H1 (cell line): Measurements from ENCODE around the gene BAZ2A. TPM values are rescaled to one million over a fixed set of nuclear protein-coding genes. Genes with fewer than 3 reads are reported as not detected.

Experiments
- CTCF ChIA-PET: fragments of 300-600 bp; sonication (Branson Sonifier 250); formaldehyde crosslinking; loops from one replicate; lab custom pipeline; 2021; ENCODE audit not compliant: partially characterized antibody; lab: Charles Lee
- POLR2A ChIA-PET: fragments of 300-600 bp; sonication (Branson Sonifier 250); formaldehyde crosslinking; loops from one replicate; lab custom pipeline; 2021; ENCODE audit warnings: inconsistent platforms; ENCODE audit not compliant: partially characterized antibody; lab: Charles Lee
- DNase-seq, 2 experiments: peaks; one replicate each; pipeline versions ENCODE4 v3.0.0 to v3.0.0-alpha.2; 2010 to 2022; ENCODE audit warnings: low spot score in 2 of 2, low read depth in 1 of 2, mixed read lengths in 1 of 2
- FAIRE-seq: peaks from 2 replicates; lab custom pipeline; 2011; peaks lifted over from hg19 to GRCh38; lab: Jason Lieb, UNC
- H2AFZ ChIP-seq: 2 replicates; pipeline ENCODE4 v1.8.1; 2012; ENCODE audit warnings: low read length, inconsistent platforms
- H2AK5ac ChIP-seq: 2 replicates; pipeline ENCODE4 v1.6.1; 2013; ENCODE audit warnings: low read depth, low read length
- H2BK120ac ChIP-seq: replicated peaks from 2 replicates; pipeline ENCODE3; 2013; ENCODE audit warnings: low read depth, low read length, inconsistent platforms
- H2BK12ac ChIP-seq: 2 replicates; pipeline ENCODE4 v1.6.1; 2013; ENCODE audit warnings: low read depth, low read length
- H2BK15ac ChIP-seq: 2 replicates; pipeline ENCODE4 v1.6.1; 2013; ENCODE audit warnings: low read length
- H2BK20ac ChIP-seq: 2 replicates; pipeline ENCODE4 v1.6.1; 2013; ENCODE audit warnings: low read length
- H2BK5ac ChIP-seq: 2 replicates; pipeline ENCODE4 v1.6.1; 2013; ENCODE audit warnings: low read depth, low read length
- H3K14ac ChIP-seq: 2 replicates; pipeline ENCODE4 v1.6.1; 2013; ENCODE audit warnings: inconsistent platforms; ENCODE audit not compliant: insufficient read length
- H3K18ac ChIP-seq: 2 replicates; pipeline ENCODE4 v1.6.1; 2013; ENCODE audit warnings: low read length; ENCODE audit errors: extremely low read depth
- H3K23ac ChIP-seq: 2 replicates; pipeline ENCODE4 v1.6.1; 2013; ENCODE audit warnings: inconsistent platforms; ENCODE audit not compliant: insufficient read length
- H3K23me2 ChIP-seq: 2 replicates; pipeline ENCODE4 v1.6.1; 2013; ENCODE audit warnings: low read depth, low read length
- H3K27ac ChIP-seq: 2 replicates; pipeline ENCODE4 v1.6.1; 2011; ENCODE audit warnings: low read depth, low read length, inconsistent platforms
- H3K27me3 ChIP-seq, 4 experiments: replicated peaks in 1 of 4; 1 replicate in 1 of 4; 2 replicates in 3 of 4; pipeline versions ENCODE4 v1.6.1 to v1.8.1; 2011 to 2013; ENCODE audit warnings: low read length in 3 of 4, mild to moderate bottlenecking in 3 of 4, inconsistent platforms in 2 of 4, mixed read lengths in 2 of 4, moderate library complexity in 1 of 4; ENCODE audit not compliant: control insufficient read depth in 3 of 4, insufficient read depth in 3 of 4; ENCODE audit errors: extremely low read depth in 1 of 4
- H3K36me3 ChIP-seq, 4 experiments: 2 replicates each; pipeline versions ENCODE4 v1.6.1 to v1.8.1; 2011 to 2013; ENCODE audit warnings: mild to moderate bottlenecking in 4 of 4, low read length in 3 of 4, moderate library complexity in 2 of 4, control low read depth in 1 of 4, inconsistent platforms in 1 of 4; ENCODE audit not compliant: insufficient read depth in 4 of 4, control insufficient read depth in 2 of 4
- H3K4ac ChIP-seq: replicated peaks from 2 replicates; pipeline ENCODE3; 2013; ENCODE audit warnings: low read length, low read depth, mixed read lengths, inconsistent platforms; ENCODE audit not compliant: insufficient read length
- H3K4me1 ChIP-seq, 4 experiments: replicated peaks in 1 of 4; 1 replicate in 1 of 4; 2 replicates in 3 of 4; pipeline versions ENCODE4 v1.6.1 to v1.8.1; 2011 to 2013; ENCODE audit warnings: low read length in 3 of 4, inconsistent platforms in 2 of 4, mixed read lengths in 1 of 4; ENCODE audit not compliant: insufficient read depth in 4 of 4, control insufficient read depth in 3 of 4
- H3K4me2 ChIP-seq, 2 experiments: 2 replicates each; pipeline versions ENCODE4 v1.6.1 to v1.8.1; 2011 to 2013; ENCODE audit warnings: low read depth in 2 of 2, low read length in 2 of 2, control low read depth in 1 of 2, inconsistent platforms in 1 of 2, mild to moderate bottlenecking in 1 of 2; ENCODE audit not compliant: insufficient read depth in 1 of 2
- H3K4me3 ChIP-seq, 4 experiments: fragments of 200-600, 300-600 bp in 1 of 4; sonication (generic), shearing (Covaris generic), sonication (Bioruptor Twin) in 1 of 4; 2 replicates each; pipeline versions ENCODE4 v1.5.1 to v1.8.1; 2011 to 2016; ENCODE audit warnings: low read length in 4 of 4, low read depth in 3 of 4, control low read depth in 2 of 4, inconsistent platforms in 2 of 4, mild to moderate bottlenecking in 2 of 4, mixed read lengths in 1 of 4, moderate library complexity in 1 of 4; ENCODE audit not compliant: insufficient read depth in 2 of 4; ENCODE audit errors: extremely low read depth in 1 of 4
- H3K56ac ChIP-seq: replicated peaks from 2 replicates; pipeline ENCODE3; 2013; ENCODE audit warnings: low read depth, mild to moderate bottlenecking, mixed read lengths, low read length, inconsistent platforms; ENCODE audit not compliant: insufficient read length
- H3K79me1 ChIP-seq: 2 replicates; pipeline ENCODE4 v1.6.1; 2013; ENCODE audit warnings: low read depth, low read length, control low read depth
- H3K79me2 ChIP-seq, 2 experiments: 2 replicates each; pipeline versions ENCODE4 v1.6.1 to v1.8.1; 2012 to 2013; ENCODE audit warnings: low read length in 2 of 2, mild to moderate bottlenecking in 2 of 2, inconsistent platforms in 1 of 2; ENCODE audit not compliant: insufficient read depth in 2 of 2, control insufficient read depth in 1 of 2
- H3K9ac ChIP-seq, 4 experiments: replicated peaks in 1 of 4; 1 replicate in 1 of 4; 2 replicates in 3 of 4; pipeline versions ENCODE4 v1.6.1 to v1.8.1; 2011 to 2013; ENCODE audit warnings: low read depth in 3 of 4, low read length in 3 of 4, control low read depth in 2 of 4, mild to moderate bottlenecking in 2 of 4, moderate library complexity in 2 of 4, inconsistent platforms in 1 of 4; ENCODE audit errors: extremely low read depth in 1 of 4
- H3K9me3 ChIP-seq, 2 experiments: 2 replicates each; pipeline versions ENCODE4 v1.6.1 to v1.8.1; 2012 to 2013; ENCODE audit warnings: mild to moderate bottlenecking in 2 of 2, moderate library complexity in 2 of 2, control low read depth in 1 of 2, inconsistent platforms in 1 of 2, low read depth in 1 of 2, low read length in 1 of 2, mixed read lengths in 1 of 2; ENCODE audit not compliant: insufficient read depth in 2 of 2
- H4K20me1 ChIP-seq, 2 experiments: replicated peaks in 1 of 2; 2 replicates each; pipeline versions ENCODE3 to v1.8.1; 2011 to 2013; ENCODE audit warnings: inconsistent platforms in 2 of 2, low read length in 2 of 2, mild to moderate bottlenecking in 1 of 2; ENCODE audit not compliant: insufficient read depth in 2 of 2, control insufficient read depth in 1 of 2
- H4K5ac ChIP-seq: 2 replicates; pipeline ENCODE4 v1.6.1; 2013; ENCODE audit warnings: low read length, low read depth, mixed read lengths, inconsistent platforms; ENCODE audit not compliant: insufficient read length
- H4K8ac ChIP-seq: 2 replicates; pipeline ENCODE4 v1.8.0; 2013; ENCODE audit warnings: mild to moderate bottlenecking, moderate library complexity, low read length, inconsistent platforms; ENCODE audit not compliant: insufficient read depth; ENCODE audit errors: extremely low read depth
- H4K91ac ChIP-seq: replicated peaks from 2 replicates; pipeline ENCODE3; 2013; ENCODE audit warnings: low read length, mixed read lengths, inconsistent platforms; ENCODE audit not compliant: insufficient read length
- BCL11A ChIP-seq, 2 experiments: IDR thresholded peaks; one replicate each; pipeline ENCODE4 v1.6.1; 2011; ENCODE audit warnings: low read depth in 2 of 2, low read length in 2 of 2, mild to moderate bottlenecking in 2 of 2
- CBX5 ChIP-seq: fragments of 300-800, 300-1000 bp; sonication (generic); IDR thresholded peaks from 2 replicates; pipeline ENCODE4 v1.7.1; 2016; ENCODE audit warnings: antibody characterized with exemption, low read length, low read depth
- CTBP2 ChIP-seq: IDR thresholded peaks from 2 replicates; pipeline ENCODE4 v1.7.0; 2011; ENCODE audit warnings: borderline replicate concordance, mild to moderate bottlenecking, moderate library complexity, mixed read lengths, low read length; ENCODE audit not compliant: insufficient read depth, insufficient read length
- GTF2F1 ChIP-seq: IDR thresholded peaks from 2 replicates; pipeline ENCODE4 v1.6.1; 2012; ENCODE audit warnings: low read depth, low read length, improper control_type of control experiment, borderline replicate concordance
- HDAC6 ChIP-seq: IDR thresholded peaks from one replicate; pipeline ENCODE4 v1.7.1; 2012; ENCODE audit warnings: low read depth, mild to moderate bottlenecking, inconsistent platforms, low read length, moderate library complexity
- SP2 ChIP-seq: IDR thresholded peaks from 2 replicates; pipeline ENCODE4 v1.6.1; 2012; ENCODE audit warnings: mild to moderate bottlenecking, low read length, inconsistent platforms
- TAF1 ChIP-seq: IDR thresholded peaks from 2 replicates; pipeline ENCODE4 v1.6.1; 2011; ENCODE audit warnings: mild to moderate bottlenecking, low read depth, low read length
- USF2 ChIP-seq: IDR thresholded peaks from 2 replicates; pipeline ENCODE4 v1.6.1; 2011; ENCODE audit warnings: low read length, improper control_type of control experiment
- WGBS, 2 experiments: shearing (Covaris generic) in 1 of 2; methylation state at CpG; one replicate each; pipeline versions ENCODE4 v1.1.6 to v1.1.7; 2013 to 2015; ENCODE audit warnings: low lambda C conversion rate in 2 of 2, mixed read lengths in 2 of 2, inconsistent platforms in 1 of 2, low coverage in 1 of 2, missing lambda C conversion rate in 1 of 2; ENCODE audit not compliant: insufficient replicate concordance in 2 of 2, insufficient coverage in 1 of 2, insufficient read length in 1 of 2; ENCODE audit errors: extremely low coverage in 1 of 2, missing lambda C conversion rate in 1 of 2; 5-methylcytosine and 5-hydroxymethylcytosine counted together
- polyA plus RNA-seq, 7 experiments: library from polyadenylated mRNA; depleted of rRNA in 3 of 7; stranded (reverse) in 5 of 7; unstranded in 2 of 7; fragments of >200 nt in 5 of 7; fragments of 200-250 nt in 2 of 7; gene quantifications; 1 replicate in 5 of 7; 2 replicates in 1 of 7; 4 replicates in 1 of 7; pipeline versions ENCODE4 v1.2.1 to v1.2.3, GENCODE V29; 2011 to 2013; ENCODE audit warnings: missing spikeins in 2 of 7, mixed read lengths in 2 of 7
- total RNA-seq: library from RNA; stranded (reverse); fragmentation: NEBNext Ultra II Directional; extraction: Animal tissue kit (Norgen Biotek cat#: 25700); gene quantifications from 2 replicates; pipeline ENCODE4 v1.2.1, GENCODE V29; 2021

Gene BAZ2A
- total and polyA plus RNA-seq, 2 of the 8 experiments (the other 6 are each of a cell fraction or from before 2014, with no cell fraction given), result 52.0 to 110 TPM

GRCh38 chr12:56641219-56641618 lies 11.1 kb upstream of the BAZ2A start:
- no peak overlapping the region for H2AFZ ChIP-seq
- no peaks in the 10 kb centered on the region for H3K27me3 ChIP-seq
- H3K18ac ChIP-seq, result no peak overlapping the region
- H3K9me3 ChIP-seq, result no peaks in the 10 kb centered on the region
- H4K5ac ChIP-seq, result no peak overlapping the region
- POLR2A ChIA-PET, result interaction anchor here (0.7 to 10.3 kb wide), 8 partner anchors 12 to 430 kb away, joined by 3 to 130 read pairs (median 3); partner anchors contain the start of genes BAZ2A and NACA
- TF ChIP-seq CBX5 (no peak), TAF1 (no peak), BCL11A (IDR thresholded peaks at IDR 0.05; ENCODE audit: low read depth in 2 of 2, low read length in 2 of 2) (no peak), USF2 (no peak), CTBP2 (no peak), GTF2F1 (no peak), SP2 (no peak), HDAC6 (no peak)
- TF ChIP-seq, all 59 proteins: peak for 0
- Histone ChIP-seq H4K20me1 (peaks cover 10 to 20% of the 10 kb centered on the region in 2 experiments), H2BK12ac (no peak overlapping the region), H2BK20ac (no peak overlapping the region), H3K14ac (no peak overlapping the region), H3K27ac (no peak overlapping the region), H3K56ac (no peak overlapping the region), H3K79me1 (peaks cover 2% of the 10 kb centered on the region), H4K91ac (no peak overlapping the region), H2BK5ac (no peak overlapping the region), H2BK120ac (no peak overlapping the region), H3K9ac (no peak overlapping the region), H3K79me2 (peaks cover 14 to 34% of the 10 kb centered on the region in 2 experiments), H3K23me2 (peaks cover 9% of the 10 kb centered on the region), H3K23ac (no peak overlapping the region), H4K8ac (no peak overlapping the region), H3K4me3 (no peak overlapping the region), H3K4ac (no peak overlapping the region), H3K4me2 (no peak overlapping the region), H2BK15ac (no peak overlapping the region), H3K4me1 (peaks cover 0 to 5% (median 1%) of the 10 kb centered on the region in 4 experiments; a peak in 2 of 7 replicates), H3K36me3 (peaks cover 29 to 75% (median 59%) of the 10 kb centered on the region in 4 experiments), H2AK5ac (no peak overlapping the region)
- DNase-seq, result no peak
- CTCF ChIA-PET, result no interaction called here
- WGBS, 2 experiments, result 97% methylated on average over 5 of the region's 6 CpGs; no CpG with 5 or more reads in 1 of the 2 experiments
- no peak for FAIRE-seq
